ENCODE results near the gene C19orf12.
"Not testable (repeated sequence)": the region's sequence is repeated elsewhere in the genome, so short reads cannot be mapped to it uniquely, and the experiment has no call there.

C19orf12 gene

DNA sequence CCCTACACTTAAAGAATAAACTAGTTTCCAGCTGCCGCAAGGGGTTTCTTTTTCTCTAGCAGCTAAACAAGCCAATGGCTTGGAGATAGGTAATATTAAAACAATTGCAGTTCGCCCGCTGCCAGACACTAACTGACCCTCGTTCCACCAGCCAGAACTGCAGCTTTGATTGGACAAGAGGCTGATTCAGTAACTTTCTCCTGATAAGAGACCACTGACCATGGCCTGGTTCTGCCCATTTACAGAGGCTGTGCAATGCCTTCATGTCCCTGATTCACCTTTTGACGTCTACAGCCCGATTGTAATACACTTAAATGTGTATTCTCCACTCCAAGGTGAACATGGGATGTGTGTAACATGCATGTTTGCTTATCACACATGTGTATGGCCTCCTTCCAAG, 12.8 kb upstream of the C19orf12 start:
- no peak for FAIRE-seq

DNA sequence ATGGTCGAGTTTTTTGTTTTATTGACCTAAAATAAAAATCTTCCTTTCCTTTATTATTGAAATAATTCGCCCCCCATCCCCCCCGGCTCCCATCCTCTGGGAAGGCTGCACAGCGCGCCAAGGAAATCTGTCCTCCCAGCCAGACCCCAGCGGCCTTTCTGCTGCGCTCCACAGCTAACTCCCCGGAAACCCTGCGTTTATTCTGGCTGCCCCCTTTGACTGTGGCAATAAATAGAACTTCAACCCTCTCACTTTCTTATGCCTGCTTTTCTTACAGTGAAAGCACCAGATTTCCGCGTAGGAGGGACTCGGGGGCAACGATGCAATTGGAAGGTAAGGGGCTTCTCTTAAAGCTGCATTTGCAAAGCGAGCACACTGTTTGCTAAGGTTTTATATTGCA, 9.7 kb upstream of the C19orf12 start:
- no peak for FAIRE-seq

DNA sequence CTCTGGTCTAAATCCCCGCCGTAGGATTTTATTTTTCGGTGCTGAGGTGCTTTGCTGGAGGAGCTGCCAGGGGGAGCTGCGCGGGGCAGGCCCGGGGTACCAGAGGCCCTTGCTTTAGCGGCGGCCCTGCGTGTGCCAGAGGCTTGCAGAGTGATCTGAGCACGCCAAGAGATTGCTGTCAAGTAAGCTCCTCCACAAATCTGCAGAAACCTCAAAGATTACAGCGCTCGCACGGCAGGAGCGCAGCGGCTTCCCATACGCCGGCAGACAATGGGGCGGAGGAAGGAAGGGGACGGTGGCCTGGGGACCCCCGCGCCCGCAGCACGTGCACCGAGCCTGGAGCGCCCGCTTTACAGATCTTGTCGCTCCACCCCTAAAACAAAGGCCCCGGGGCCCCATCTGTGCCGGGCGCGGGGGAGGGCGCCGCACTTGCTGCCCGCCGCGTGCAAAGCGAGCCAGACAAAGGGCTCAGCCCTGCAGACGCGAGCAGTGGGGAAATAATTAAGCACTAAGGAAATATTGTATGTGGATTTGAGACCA, 9.1 kb upstream of the C19orf12 start:
- no peak for FAIRE-seq

DNA sequence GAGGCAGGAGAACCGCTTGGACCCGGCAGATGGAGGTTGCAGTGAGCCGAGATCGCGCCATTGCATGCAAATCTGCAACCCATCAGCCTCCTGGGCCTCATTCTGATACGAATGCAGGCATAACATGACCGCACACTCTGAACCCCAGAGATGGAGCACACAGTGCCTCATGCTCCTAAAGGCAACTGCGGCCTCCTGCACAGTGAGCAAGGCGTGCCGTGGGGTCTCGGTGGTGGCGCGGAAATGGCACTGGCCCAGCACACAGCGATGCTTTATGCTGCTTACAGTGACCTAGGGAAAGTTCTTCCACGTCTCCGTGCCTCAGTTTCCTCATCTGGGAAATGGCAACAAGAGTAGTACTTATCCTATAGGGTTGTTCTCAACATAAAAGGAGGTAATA, 2.0 kb upstream of the C19orf12 start:
- FAIRE-seq = no peak

DNA sequence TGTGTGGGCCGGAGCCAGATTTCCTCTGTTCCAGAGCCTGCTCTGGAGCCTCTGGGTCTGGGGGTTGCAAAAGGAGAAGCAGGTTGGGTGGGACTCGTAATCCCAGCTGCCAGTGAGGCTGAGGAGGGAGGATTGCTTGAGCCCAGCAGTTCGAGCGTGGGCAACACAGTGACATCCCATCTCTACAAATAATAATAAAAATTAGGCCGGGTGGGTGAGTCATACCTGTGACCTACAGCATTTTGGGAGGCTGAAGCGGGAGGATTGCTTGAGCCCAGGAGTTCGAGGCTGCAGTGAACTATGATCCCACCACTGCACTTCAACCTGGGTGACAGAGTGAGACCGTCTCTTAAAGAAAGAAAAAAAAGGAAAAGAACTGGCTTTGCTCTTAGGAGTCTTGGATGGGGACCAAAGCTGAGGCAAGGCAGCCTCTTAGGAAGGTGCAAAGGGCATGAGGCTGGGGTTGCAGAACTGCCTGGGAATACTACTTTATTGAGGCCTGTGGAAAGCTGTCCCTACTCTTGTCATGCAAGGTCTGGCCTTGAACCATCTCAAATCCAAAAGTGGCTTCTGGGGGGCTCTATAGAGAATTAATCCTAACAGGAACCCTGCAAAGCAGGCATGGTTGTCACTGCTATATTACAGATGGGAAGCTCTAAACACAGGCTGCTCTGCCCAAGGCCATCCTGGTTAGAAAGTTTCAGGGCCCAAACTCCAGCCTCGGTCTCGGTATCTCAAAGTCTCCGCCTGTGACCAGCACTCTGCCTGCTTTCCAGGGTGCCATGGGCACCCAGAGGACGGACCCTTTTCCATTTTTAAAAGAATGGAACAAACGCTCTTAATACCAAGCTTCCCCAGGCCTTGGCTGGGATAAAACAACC, 880 bp upstream of the C19orf12 start:
- FAIRE-seq = no peak

DNA sequence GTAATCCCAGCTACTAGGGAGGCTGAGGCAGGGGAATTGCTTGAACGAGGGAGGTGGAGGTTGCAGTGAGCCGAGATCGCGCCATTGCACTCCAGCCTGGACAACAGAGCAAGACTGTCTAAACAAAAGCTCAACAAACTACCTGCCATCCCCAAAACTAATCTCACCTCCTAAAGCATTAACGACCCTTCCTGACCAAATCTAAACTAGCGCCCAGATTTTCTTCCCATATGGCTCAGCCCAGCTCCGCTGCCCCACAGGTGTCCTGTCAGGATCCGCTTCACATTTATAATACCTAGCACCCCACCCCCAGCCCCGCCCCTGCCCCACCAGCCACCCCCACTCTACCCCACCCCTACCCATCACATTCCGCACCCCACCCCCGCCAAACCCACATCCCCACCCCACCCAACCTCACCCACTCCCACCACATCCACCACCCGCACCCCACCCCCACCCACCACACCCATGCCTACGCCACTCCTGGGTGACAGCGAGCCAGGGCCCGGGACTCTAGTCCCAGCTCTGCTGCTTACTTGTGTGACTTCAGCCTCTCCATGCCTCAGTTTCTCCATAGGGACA, 599 bp downstream of the C19orf12 start:
- FAIRE-seq = no peak

DNA sequence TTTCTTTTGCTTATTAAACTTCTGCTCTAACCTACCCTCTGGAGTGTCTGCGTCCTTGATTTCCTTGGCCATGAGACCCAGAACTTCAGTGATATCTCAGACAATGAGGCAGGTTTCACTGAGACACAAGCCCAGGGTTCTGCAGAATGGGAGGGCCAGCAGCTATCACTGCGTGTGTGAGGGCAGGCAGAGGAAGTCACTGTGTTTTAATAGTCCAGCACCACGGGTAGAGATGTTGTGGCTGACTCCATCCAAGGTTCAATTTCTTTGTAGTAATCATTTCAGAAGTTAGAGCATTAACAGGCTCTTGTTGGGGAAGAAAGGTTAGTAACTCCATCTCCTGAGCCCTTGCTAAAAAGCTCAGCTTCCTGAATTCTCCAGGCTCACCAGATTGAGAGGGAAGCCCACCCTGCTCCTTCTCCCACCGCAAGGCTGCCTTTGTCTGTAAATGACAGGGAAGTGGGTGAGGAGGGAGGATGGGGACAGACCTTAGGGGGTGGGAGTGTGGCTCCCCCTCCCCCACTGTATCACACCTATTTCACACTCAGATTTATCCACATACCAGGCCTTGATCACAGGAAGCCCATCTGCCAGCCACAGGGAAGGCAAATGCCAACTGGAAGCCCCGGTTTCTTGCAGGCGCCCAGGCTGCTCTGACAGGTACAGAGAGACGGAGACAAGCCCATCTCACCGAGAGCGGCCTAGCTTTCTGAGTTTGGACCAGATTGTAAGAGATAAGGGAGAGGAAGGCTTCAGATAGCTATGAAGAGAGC, 2.1 kb downstream of the C19orf12 start:
- no peak for FAIRE-seq

DNA sequence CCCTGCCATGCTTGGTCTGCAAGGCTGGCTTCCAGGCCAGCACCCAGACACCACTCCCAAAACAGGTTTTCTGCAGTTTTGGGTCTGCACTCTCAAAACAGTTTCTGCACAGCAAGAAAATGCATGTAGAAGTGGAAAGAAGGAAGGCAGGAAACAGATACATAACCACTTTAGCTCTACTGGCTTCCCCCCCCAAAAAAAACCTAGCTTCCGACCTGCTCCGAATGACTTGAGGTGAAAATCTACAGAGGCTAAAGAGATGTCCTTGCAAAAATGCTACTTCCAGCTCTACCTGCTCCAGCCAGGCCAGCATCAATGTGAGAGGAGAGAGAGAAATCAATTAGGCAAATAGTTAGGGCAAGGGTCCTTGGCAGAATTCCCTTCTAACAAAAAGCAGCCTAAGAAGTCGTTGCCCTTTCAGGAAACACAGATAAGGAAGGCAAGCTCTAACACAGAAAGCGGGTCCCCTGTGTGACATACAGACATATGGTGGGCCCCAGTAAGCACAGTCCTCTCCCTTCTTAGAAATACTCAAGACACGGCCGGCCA, 3.4 kb downstream of the C19orf12 start:
- FAIRE-seq = no peak

DNA sequence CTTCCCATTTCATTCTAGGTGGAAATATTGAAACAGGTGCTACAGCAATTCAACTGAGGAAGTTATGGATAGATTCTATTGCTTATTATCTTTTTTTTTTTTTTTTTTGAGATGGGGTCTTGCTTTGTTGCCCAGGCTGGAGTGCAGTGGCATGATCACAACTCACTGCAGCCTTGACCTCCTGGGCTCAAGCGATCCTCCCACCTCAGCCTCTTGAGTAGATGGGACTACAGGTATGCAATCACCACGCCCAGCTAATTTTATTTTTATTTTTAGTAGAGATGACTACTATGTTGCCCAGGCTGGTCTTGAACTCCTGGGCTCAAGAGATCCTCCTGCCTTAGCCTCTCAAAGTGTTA, 5.6 kb downstream of the C19orf12 start:
- not testable (repeated sequence) for FAIRE-seq

DNA sequence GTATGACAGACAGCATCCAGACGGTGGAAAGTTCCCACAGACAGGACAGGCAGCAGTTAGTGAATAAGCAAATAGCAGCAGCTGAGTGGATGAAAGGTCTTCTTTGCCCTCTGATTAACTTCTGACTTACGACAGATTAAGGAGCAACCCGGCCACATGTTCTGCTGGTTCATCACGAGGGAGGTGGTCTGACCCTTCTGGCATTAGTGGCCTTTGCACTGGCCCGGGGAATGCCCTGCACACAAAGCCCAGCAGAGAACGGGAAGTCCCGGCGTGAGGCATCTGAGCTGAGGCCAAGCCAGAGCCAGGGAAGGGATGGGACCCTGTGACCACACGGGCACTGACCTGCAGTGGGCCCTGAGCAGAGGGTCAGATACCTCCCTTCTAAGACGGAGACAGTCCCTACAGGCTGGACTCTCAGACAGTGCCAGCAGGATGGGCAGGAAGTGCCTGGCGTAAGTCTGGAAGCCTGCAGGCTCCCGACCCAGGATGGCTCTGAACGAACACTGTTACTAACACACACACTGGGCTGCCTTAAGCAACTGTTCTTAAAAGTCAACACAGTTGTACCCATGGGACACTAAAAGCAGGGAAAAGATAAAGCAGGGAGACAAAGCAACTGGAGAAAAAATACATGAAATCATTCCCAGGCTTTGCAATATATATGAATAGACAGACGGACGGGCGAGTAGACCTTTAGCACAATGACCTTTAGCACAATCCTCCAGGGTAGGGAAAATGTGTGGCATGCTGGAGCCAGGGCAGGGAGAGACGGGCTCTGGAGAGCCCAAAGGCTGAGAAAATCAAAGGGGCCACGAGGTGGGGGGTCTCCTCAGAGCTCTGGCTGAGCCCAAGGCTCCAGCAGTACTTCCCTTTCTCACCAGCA, 6.3 kb downstream of the C19orf12 start:
- FAIRE-seq = no peak

DNA sequence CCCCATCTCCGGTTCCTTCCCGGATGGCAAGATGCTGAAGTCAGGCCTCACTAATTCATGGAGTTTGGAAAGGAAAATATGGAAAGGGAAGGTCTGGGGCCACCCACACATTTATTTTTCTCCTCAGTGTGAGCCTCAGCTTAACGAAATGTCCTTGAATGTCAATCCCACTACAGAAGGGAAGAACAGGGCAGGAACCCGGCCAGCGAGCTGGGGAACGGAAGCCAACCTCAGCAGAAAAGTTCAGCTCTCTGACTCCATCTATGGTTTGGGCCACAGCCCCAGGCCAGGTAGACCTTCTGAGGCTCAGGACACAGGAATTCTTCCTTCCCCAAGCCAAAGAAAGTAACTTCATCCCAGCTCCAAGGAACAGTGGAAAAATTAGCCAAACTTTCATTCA, 8.4 kb downstream of the C19orf12 start:
- no peak for FAIRE-seq

DNA sequence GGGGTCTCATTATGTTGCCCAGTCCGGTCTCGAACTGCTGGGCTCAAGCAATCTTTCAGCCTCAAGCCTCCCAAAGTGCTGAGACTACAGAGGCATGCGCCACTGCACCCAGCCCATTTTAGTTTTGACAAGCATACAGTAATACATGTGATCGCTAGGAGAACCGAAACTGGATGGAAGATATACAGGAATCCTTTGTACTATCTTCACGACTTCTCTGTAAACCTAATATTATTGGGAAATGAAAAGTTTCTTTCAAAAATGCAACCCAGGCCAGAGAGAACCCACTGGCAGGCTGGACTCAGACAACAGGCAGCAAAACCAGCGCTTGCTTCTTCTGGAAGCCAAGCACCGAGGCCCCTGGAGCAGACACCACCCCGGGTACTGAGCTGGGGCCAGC, 9.4 kb downstream of the C19orf12 start:
- FAIRE-seq = no peak

DNA sequence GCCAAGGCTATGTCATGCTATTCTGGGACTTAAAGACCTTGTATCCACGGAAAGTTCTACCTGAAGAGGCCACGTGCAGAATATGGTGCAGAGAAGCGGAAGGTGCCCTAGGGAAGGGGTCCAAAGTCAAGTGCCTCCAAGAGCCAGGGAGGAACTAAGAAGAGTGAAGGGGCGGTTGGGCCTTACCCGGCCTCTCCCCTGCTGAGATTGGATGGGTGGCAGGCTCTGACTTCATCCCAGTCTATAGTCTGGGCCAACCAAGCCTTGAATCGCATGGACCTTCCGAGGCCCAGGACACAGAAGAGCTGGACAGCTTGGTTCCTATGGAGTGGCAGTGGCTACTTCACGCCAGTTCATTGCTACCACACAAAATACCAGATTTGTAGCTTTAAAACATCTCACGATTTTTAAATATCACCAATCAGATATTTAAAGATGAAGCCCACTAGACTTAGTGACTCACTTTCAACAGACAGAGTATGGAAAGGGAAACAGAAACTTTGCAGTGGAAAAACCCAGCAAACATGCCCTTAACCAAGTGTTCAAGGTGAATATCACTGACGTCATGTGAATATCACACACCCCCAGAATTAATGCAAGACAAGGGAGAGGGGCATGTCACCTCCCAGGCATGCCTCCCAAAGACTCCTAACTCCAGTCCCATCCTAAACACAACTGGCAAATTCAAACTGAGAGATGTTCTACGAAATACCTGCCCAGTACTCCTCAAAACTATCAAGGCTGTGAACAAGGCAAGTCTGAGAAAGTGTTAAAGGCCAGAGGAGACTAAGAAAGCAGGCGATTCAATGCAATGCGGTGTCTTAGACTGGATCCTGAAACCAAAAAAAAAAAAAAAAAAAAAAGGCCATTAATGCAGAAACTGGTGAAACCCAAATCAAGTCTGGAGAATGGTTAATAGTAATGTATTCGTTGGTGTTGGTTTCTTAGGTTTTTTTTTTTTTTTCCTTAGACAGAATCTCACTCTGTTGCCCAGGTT, 10.2 kb downstream of the C19orf12 start:
- FAIRE-seq = no peak

DNA sequence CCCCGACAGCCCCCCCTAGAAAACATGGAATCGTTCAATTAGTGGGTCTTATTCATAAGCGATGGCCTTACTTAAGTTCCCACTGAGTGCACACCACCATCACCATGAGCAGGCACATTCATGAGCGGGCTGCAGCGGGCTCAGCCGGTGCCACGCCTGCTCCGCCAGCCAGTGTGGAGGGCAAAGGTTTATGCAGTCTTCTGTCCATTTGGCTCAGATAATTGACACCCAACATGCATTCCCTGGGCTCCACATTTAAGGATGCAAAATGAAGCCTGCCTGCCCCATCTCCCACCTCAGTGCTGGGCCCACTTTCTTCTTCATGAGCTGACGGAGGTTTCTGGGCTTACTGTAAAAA, 12.1 kb downstream of the C19orf12 start:
- FAIRE-seq = no peak

DNA sequence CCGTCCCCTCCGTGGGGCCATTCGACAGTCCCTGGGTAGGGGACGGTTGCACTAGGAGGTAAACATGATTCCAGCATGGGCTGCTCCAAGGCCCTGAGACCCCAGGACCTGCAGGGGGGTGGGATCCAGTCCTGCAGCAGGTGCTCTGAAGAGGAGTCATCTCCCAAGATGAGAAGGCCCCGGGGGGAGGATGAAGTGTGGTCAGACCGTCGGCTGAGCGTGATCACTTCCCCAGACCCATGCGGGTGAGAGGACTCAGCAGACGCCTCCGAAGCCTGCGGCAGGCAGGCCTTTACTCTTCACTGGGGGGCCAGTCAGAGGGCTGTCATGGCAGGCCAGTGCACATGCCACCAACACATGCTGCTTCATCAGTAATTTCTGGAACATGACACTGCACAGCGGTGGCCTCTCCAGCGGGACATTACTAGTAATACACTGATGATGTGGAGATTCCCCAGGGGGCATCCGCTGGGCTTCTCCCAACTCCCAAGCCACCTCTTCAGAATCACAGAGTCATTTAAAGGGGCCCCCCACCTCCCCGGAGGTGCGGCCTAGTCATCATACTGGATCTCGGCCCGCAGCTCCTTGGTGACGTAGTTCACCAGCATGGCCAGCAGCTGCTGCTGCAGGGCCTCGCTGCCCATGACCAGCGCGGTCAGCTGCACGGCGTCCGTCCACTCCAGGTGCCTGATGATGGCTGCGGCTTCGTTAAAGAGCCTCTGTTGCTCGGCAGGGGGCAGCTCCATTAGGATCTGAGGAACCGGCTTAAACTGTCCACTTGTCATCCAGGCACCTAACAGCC, 12.7 kb downstream of the C19orf12 start:
- FAIRE-seq = no peak

DNA sequence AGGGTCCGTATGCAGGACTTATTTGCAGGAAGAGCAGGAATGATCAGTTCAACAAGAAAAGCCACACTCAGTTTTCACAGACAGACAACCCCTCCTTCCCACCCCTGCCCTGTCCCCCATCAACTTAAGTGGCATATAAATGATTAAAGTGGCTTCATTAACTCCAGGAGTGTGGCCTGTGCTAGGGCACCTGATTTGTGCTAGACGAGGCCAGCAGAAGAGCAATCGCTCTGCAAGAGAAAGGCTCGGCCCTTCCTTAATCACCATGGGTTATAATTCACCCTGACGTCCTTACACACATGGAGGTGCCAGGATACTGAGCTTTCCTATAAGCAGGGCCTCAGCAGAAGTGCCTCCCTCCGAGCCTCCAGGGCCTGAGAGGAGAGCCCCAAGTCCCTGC, 14.6 kb downstream of the C19orf12 start:
- FAIRE-seq = no peak

DNA sequence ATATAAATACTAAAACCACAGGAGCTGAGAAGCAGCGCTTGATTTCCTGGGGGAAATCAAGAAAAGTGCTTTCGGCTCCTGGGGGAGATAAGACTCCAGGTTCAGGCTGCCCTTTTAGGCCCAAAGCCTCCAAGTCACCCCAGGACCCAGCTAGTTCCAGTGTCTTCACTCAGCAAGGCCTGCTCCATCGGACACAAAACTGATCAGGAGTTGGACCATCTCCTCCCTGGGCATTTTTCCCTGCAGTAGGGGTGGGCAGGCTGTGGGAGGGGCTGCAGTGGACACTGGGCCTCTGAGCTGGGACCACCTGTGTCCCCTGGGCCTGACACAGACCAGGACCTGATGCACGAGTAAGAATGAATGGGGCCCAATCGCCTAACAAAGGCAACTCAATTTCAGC, 15.2 kb downstream of the C19orf12 start:
- FAIRE-seq = no peak

DNA sequence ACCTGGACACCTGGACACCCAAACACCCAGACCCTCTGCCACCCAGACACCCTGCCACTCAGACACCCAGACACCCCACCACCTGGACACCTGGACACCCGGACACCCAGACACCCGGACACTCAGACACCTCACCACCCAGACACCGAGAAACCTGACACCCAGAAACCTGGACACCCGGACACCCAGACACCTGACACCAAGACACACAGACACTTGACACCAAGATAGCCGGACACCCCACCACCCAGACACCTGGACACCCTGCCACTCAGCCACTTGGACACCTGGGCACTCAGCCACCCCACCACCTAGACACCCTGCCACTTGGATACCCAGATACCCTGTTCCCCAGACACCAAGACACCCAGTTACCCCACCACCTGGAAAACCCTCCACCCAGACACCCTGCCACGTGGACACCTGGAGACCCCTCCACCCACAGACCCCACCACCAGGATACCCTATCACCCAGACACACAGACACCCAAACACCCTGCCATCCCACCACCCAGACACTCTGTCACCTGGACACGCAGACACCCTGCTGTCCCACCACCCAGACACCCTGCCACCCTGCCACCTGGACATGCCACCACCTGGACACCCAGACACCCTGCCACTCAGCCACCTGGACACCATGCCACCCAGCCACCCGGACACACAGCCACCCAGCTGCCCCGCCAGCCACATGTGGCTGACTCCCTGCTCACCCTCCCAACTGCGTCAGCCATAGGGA, 17.4 kb downstream of the C19orf12 start:
- FAIRE-seq = no peak

DNA sequence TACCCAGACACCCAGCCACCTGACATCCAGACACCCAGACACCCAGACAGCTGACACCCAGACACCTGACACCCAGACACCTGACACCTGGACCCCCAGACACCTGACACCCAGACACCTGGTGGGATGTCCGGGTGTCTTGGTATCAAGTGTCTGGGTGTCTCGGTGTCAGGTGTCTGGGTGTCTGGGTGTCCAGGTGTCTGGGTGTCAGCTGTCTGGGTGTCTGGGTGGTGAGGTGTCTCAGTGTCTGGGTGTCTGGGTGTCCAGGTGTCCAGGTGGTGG, 18.6 kb downstream of the C19orf12 start:
- no peak for FAIRE-seq

Measured in TTC549 (cell line).